GM12878 (cell line): Measurements from ENCODE around the gene CREB5. TPM values are rescaled to one million over a fixed set of nuclear protein-coding genes. Genes with fewer than 3 reads are reported as not detected.

Experiments used
- ATAC-seq: fragments of 200-7000 bp; cut with Tn5 transposase; 3 replicates; pipeline ENCODE4 v1.9.1; 2020; ENCODE audit warnings: mild to moderate bottlenecking, moderate library complexity
- BruUV-seq: library from RNA; stranded (reverse); fragments of 400-500 nt; replicated peaks from 2 replicates; lab custom pipeline; 2021; lab: Mats Ljungman, UMichigan
- CTCF ChIA-PET: fragments of 300-600 bp; sonication (Branson Sonifier 250); formaldehyde crosslinking; extraction: SDS; loops from one replicate; lab custom pipeline; 2021; ENCODE audit warnings: inconsistent platforms; lab: Yijun Ruan, JAX
- POLR2A ChIA-PET: fragments of 350-600 bp; formaldehyde crosslinking; extraction: SDS; loops from one replicate; lab custom pipeline; 2021; ENCODE audit warnings: inconsistent platforms; lab: Charles Lee
- RAD21 ChIA-PET: fragments of 300-600 bp; sonication (Branson Sonifier 250); formaldehyde crosslinking; loops from one replicate; lab custom pipeline; 2023; ENCODE audit warnings: antibody characterized with exemption; ENCODE audit not compliant: unreplicated experiment; lab: Charles Lee
- SMC1A ChIA-PET: fragments of 300-600 bp; sonication (Branson Sonifier 250); formaldehyde crosslinking; loops from one replicate; lab custom pipeline; 2023; ENCODE audit not compliant: unreplicated experiment, uncharacterized antibody; lab: Charles Lee
- DNase-seq: peaks from one replicate; pipeline ENCODE4 v3.0.0-alpha.2; 2011; ENCODE audit warnings: low read depth, low spot score
- FAIRE-seq: peaks from 3 replicates; lab custom pipeline; 2011; peaks lifted over from hg19 to GRCh38; lab: Jason Lieb, UNC
- H2AFZ ChIP-seq: 2 replicates; pipeline ENCODE4 v1.6.0; 2011; ENCODE audit warnings: low read depth, low read length, control low read depth; ENCODE audit not compliant: control insufficient read depth
- H3K27ac ChIP-seq: 2 replicates; pipeline ENCODE4 v1.5.1; 2011; ENCODE audit warnings: control low read depth; ENCODE audit not compliant: control insufficient read depth, insufficient read depth
- H3K27me3 ChIP-seq, 2 experiments: replicated peaks in 1 of 2; 2 replicates each; pipeline versions ENCODE4 v1.6.0 to v1.6.1; 2011; ENCODE audit warnings: low read length in 1 of 2; ENCODE audit not compliant: control insufficient read depth in 2 of 2, insufficient read depth in 2 of 2
- H3K36me3 ChIP-seq, 2 experiments: 2 replicates each; pipeline ENCODE4 v1.5.1; 2011; ENCODE audit warnings: low read length in 1 of 2; ENCODE audit not compliant: control insufficient read depth in 2 of 2, insufficient read depth in 2 of 2
- H3K4me1 ChIP-seq: 2 replicates; pipeline ENCODE4 v1.6.1; 2011; ENCODE audit warnings: mild to moderate bottlenecking, low read length, moderate library complexity, mixed read lengths; ENCODE audit not compliant: control insufficient read depth, insufficient read depth
- H3K4me2 ChIP-seq: 2 replicates; pipeline ENCODE4 v1.6.0; 2011; ENCODE audit warnings: control low read depth; ENCODE audit not compliant: control insufficient read depth, insufficient read depth
- H3K4me3 ChIP-seq: fragments of 200-600 bp; sonication (generic); 2 replicates; pipeline ENCODE4 v1.5.1; 2016
- H3K79me2 ChIP-seq: 2 replicates; pipeline ENCODE4 v1.6.0; 2011; ENCODE audit warnings: low read length; ENCODE audit not compliant: control insufficient read depth, insufficient read depth
- H3K9ac ChIP-seq: 2 replicates; pipeline ENCODE4 v1.8.0; 2011; ENCODE audit warnings: low read length, control low read depth, mixed read lengths; ENCODE audit not compliant: control insufficient read depth, insufficient read depth
- H3K9me3 ChIP-seq: replicated peaks from 3 replicates; pipeline ENCODE4 v1.5.1; 2011; ENCODE audit warnings: mild to moderate bottlenecking, low read length; ENCODE audit not compliant: control insufficient read depth, insufficient read depth
- H4K20me1 ChIP-seq: 2 replicates; pipeline ENCODE4 v1.6.0; 2011; ENCODE audit not compliant: control insufficient read depth, insufficient read depth
- BMI1 ChIP-seq: fragments of 450-650 bp; IDR thresholded peaks from 2 replicates; pipeline ENCODE4 v1.6.1; 2016; ENCODE audit warnings: mild to moderate bottlenecking, moderate library complexity, borderline replicate concordance
- CEBPB ChIP-seq, 2 experiments: fragments of 150-350 bp in 1 of 2; IDR thresholded peaks; 2 replicates each; pipeline ENCODE4 v1.6.1; 2012 to 2014; ENCODE audit warnings: low read depth in 2 of 2, low read length in 2 of 2, borderline replicate concordance in 1 of 2, inconsistent platforms in 1 of 2
- ELK1 ChIP-seq: IDR thresholded peaks from 2 replicates; pipeline ENCODE4 v1.6.1; 2012; ENCODE audit warnings: low read depth, low read length, improper control_type of control experiment
- HDAC6 ChIP-seq: fragments of 200-600 bp; sonication (generic); IDR thresholded peaks from one replicate; pipeline ENCODE4 v1.8.0; 2017; ENCODE audit warnings: antibody characterized with exemption; ENCODE audit not compliant: unreplicated experiment
- ZNF592 ChIP-seq: fragments of 450-650 bp; IDR thresholded peaks from 2 replicates; pipeline ENCODE4 v1.6.1; 2017; ENCODE audit warnings: mild to moderate bottlenecking, moderate library complexity
- WGBS: methylation state at CpG from one replicate; pipeline ENCODE4 v1.1.6; 2016; ENCODE audit warnings: low lambda C conversion rate; ENCODE audit not compliant: insufficient replicate concordance, insufficient coverage; ENCODE audit errors: missing lambda C conversion rate; 5-methylcytosine and 5-hydroxymethylcytosine counted together
- in situ Hi-C: fragments of 300-500 bp; cut with MboI; formaldehyde crosslinking; loops from 9 replicates; pipeline ENCODE4 v1.14.3; 2018; ENCODE audit warnings: mixed read lengths
- intact Hi-C: fragments of 100-400 bp; cut with micrococcal nuclease; formaldehyde crosslinking; loops from one replicate; pipeline ENCODE4 v1.14.2; 2022; ENCODE audit not compliant: unreplicated experiment
- polyA plus RNA-seq, 11 experiments: library from polyadenylated mRNA; depleted of rRNA in 4 of 11; unstranded in 6 of 11; stranded (reverse) in 5 of 11; fragments of >200 nt; fragmentation: Nextera tagmentation in 4 of 11; fragmentation: Illumina TruSeq in 1 of 11; extraction: Ambion mirVana in 4 of 11; extraction: Trizol in 1 of 11; gene quantifications; 1 replicate in 1 of 11; 2 replicates in 10 of 11; pipeline versions ENCODE4 v1.2.1 to v1.2.3, GENCODE V29; 2011 to 2016; ENCODE audit warnings: inconsistent platforms in 2 of 11, missing spikeins in 2 of 11, low read depth in 1 of 11
- total RNA-seq, 4 experiments: library from RNA; depleted of rRNA in 3 of 4; stranded (reverse); fragments of >200 nt in 3 of 4; fragmentation: Illumina TruSeq in 1 of 4; extraction: Trizol in 1 of 4; gene quantifications; 2 replicates each; pipeline versions ENCODE4 v1.2.1 to v1.2.3, GENCODE V29; 2013 to 2021

CREB5 gene
- total and polyA plus RNA-seq, 10 of the 15 experiments (the other 5 are each of a cell fraction or from before 2014, with no cell fraction given): 12.9 to 74.1 (median 53.0) TPM

GRCh38 chr7:28762651-28763050 lies 350.3 kb downstream of the CREB5 start (continued):
- no peak for TF ChIP-seq ZNF592

- no peak for TF ChIP-seq BMI1
- TF ChIP-seq CEBPB (IDR thresholded peaks at IDR 0.05; ENCODE audit: borderline replicate concordance in 1 of 2, low read depth in 2 of 2, low read length in 2 of 2): no peak
- TF ChIP-seq ZNF592: no peak
- TF ChIP-seq HDAC6: no peak
- TF ChIP-seq ELK1: no peak
- no peaks in the 10 kb centered on the region for H3K9me3 ChIP-seq
- POLR2A ChIA-PET: interaction anchor here (0.7 kb wide), 1 partner anchor 49 kb away, joined by 3 read pairs; no protein-coding TSS in a partner anchor
- no peaks in the 10 kb centered on the region for H3K4me1 ChIP-seq
- RAD21 ChIA-PET: no interaction called here
- ATAC-seq (no peak), DNase-seq (no peak), FAIRE-seq (no peak)
- CTCF ChIA-PET: no interaction called here
- H3K4me3 ChIP-seq: no peak overlapping the region
- 35% methylated on average over 4 of the region's 4 CpGs for WGBS
- no peak overlapping the region for H3K27ac ChIP-seq
- no TSS peak for BruUV-seq
- no peak overlapping the region for H3K9ac ChIP-seq
- SMC1A ChIA-PET: no interaction called here
- in situ Hi-C loops: no loop called here
- H3K27me3 ChIP-seq: no peaks in the 10 kb centered on the region
- H3K4me2 ChIP-seq: no peak overlapping the region
- no peak overlapping the region for H2AFZ ChIP-seq
- H3K79me2 ChIP-seq: no peaks in the 10 kb centered on the region
- H4K20me1 ChIP-seq: no peaks in the 10 kb centered on the region
- H3K36me3 ChIP-seq: no peaks in the 10 kb centered on the region
- intact Hi-C loops: no loop called here
These were observed 354.0 kb downstream of the CREB5 start for GRCh38 chr7:28766359-28766758.
